ENCODE data around the gene PPP2R2C.

The PPP2R2C gene

DNA sequence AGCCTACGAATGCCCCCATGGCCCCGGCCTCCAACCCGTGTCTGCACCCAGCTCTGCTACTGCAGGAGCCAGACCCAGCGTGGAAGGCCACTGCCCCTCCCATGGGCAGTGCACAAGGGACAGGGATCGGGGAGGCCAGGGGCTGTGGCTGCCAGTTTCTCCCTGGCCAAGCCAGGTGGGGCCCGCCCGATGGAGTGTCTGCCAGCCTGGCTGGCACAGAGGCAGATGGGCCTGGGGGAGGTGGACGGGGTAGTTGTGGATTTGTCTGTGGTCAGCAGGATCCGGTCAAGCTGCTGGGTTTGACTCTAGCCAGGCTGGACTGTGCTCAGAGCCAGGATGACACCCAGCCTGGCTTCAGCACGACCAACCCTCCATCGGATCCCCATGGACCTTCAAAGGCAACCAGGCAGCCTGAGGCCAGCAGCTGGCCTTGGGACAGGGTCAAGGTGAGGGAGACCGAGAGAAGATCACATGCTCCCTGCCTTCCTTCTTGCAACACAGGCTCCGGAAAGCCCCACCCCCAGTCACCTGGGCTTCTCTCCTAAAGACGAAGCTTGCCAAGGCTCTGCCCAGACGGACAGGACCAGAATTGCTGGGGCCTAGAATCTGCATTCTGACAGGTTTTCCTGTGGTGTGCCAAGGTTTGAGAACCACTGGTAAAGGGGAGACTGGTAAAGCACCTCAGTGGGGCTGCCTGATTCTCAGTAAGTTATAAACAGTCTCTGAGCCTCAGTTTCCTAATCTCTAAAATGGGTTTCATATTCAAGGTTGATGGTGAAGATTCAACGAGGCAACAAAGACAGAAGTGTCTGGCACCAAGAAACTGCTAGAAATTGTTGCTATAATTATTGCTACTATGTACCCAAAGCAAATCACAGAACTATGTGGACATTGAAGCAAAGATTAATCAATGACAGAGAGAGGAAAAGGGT is 78.6 kb downstream of the PPP2R2C start:
- no peak for FAIRE-seq

GRCh38 chr4:6393066-6393465 is 79.3 kb downstream of the PPP2R2C start:
- FAIRE-seq, result no peak

- no peak for FAIRE-seq
Observed at GRCh38 chr4:6392407-6392806, 80.0 kb downstream of the PPP2R2C start.

- no peak for FAIRE-seq
Observed at GRCh38 chr4:6391852-6392188, 80.6 kb downstream of the PPP2R2C start.

DNA sequence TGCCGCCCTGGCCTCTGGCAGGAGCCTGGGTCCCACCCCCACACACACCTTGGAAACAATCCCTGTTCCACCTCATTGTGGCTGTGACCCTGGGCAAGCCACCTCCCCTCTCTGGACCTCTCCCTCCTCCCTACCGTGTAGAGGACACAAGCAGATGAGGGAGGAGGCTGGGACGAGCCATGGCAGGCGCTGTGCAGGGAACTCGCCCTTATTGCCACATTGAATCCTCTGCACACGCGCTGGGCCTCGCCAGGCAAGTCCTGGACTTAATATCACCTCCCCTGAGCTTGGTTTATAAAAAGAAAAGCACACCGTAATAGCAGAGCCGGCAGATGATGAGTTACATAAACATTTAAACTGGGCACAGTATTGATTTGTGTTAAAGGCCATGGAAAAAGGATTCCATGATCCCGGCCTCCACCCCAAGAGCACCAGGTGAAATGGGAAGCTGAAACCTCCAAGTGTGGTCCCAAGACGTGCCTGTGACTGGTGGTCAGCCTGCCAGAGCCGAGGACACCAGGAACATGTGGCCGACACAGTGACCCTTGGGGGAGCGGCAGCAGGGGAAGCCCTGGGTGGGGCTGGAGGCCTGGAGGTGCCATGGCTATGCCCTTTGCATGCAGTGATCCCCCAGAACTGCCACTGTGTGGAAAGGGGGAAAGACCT is 81.1 kb downstream of the PPP2R2C start:
- FAIRE-seq, result no peak

DNA sequence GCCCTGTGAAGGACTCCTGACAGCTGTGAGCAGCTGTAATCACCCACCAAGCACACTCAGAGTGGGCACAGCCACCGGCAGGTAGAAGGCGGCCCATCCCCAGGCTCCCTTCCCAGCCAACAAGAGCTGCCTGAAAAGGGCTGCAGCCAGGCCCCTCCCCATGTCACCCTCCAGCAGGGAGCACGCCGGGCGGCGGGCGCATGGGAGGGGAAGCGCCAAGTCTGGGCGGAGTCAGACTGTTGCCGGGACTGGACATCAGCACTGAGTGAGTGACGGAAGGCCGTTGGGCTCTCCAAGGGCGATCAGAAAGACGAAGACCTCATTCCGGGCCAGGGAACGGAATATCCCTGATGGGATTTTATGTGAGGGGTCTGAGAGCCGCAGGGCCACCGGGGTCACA is 82.1 kb downstream of the PPP2R2C start:
- FAIRE-seq, result no peak

GRCh38 chr4:6389142-6389825 is 83.1 kb downstream of the PPP2R2C start:
- no peak for FAIRE-seq

DNA sequence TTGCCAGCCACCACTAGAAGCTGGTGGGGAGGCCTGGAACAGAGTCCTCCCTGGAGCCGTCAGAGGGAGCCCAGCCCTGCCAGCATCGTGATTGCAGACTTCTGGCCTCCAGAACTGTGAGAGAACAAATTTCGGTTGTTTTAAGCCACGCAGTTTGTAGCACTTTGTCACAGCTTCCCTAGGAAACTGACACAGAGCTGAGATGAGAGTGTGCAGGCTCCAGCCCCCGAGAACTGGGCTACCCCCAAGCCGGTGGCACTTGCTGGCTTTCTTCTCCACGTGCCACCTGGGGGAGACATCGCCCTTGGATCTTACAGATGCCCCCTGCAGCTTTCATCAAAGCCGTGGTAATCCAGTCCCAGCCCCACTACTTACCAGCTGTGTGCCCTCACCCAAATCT is 83.7 kb downstream of the PPP2R2C start:
- no peak for FAIRE-seq

DNA sequence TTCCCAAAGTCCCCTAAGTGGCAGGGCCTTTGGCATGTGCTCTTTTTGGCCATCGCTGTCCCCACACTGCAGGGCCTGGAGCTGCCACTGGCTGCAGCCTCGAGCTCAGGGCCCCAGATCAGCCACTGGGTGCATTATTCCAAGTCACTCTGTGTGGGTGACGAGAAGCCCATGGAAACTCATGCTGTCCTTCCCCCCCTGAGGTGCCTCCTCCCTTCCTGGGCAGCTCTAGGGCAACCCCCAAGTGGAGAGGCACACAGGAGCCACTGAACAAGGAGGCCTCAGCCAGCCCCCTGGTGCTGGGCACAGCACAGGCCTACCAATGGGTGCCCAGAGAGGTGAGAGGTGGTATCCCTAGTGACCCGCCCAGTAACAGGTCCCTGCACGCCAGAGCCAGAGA is 84.5 kb downstream of the PPP2R2C start:
- FAIRE-seq, result no peak

DNA sequence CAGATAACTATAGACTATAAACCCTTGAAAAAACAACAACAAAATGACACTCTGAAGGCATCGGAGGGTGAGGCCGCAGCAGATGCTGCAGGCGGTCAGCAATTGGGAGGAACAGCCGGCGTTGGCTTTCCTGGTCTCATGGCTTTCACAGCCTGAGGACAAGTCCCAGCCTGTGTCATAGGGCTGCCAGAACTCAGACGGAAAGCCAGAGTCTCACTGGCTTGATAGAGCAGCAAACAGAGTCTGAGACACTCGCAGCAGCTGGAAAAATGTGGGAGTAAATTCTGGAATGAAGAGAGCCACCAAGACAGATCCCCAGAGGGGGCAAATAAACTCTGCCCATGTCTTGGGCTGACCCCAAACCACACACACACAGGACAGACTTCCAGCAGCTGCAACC is 86.3 kb downstream of the PPP2R2C start:
- no peak for FAIRE-seq

GRCh38 chr4:6385288-6385687 is 87.1 kb downstream of the PPP2R2C start:
- no peak for FAIRE-seq

DNA sequence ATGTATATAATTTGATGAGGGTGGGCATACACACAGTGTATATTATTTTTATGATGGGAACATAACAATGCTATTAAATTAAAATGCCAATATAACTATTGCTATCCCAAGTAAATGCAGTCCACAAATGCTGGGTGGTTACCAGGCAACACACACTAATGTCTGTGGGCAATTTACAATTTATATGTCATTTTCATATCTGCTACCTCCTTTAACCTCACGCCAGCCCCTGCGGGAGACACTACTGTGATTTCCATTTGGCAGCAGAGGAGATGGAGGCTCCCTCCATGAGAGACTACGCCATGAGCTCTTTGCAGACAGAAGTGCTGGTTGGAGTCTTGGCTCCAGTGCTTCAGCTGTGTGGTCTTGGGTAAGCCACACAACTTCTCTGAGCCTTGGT is 87.9 kb downstream of the PPP2R2C start:
- FAIRE-seq, result no peak

GRCh38 chr4:6383929-6384328 is 88.5 kb downstream of the PPP2R2C start:
- FAIRE-seq, result no peak

GRCh38 chr4:6383009-6383404 is 89.4 kb downstream of the PPP2R2C start:
- FAIRE-seq, result no peak

DNA sequence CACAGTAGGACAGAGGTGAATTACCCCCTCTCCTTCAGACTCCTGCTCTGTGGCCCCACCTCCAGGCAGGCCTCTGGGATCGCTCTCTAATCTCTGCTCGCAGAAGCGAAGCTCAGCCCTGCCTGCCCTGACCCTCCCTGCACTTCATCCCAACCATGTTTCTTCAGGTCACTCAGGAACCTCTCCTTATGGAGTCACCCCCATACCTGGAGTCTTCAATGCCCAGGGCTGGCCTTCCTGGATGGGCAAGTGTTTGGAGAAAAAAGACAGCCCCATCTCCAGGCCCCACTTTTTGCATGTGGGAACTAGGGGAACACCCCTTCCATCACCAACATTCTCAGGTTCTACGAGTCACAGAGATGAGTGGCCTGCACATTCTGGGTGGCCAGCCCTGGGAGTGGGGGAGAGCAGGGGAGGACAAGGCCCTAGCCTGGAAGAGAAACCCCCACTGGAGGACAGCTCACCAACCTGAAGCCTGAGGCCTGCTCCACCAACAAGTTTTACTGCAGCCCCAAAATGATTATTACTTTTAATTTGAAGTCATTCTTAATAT is 90.8 kb downstream of the PPP2R2C start:
- FAIRE-seq, result no peak

GRCh38 chr4:6380746-6381410 is 91.5 kb downstream of the PPP2R2C start:
- no peak for FAIRE-seq

DNA sequence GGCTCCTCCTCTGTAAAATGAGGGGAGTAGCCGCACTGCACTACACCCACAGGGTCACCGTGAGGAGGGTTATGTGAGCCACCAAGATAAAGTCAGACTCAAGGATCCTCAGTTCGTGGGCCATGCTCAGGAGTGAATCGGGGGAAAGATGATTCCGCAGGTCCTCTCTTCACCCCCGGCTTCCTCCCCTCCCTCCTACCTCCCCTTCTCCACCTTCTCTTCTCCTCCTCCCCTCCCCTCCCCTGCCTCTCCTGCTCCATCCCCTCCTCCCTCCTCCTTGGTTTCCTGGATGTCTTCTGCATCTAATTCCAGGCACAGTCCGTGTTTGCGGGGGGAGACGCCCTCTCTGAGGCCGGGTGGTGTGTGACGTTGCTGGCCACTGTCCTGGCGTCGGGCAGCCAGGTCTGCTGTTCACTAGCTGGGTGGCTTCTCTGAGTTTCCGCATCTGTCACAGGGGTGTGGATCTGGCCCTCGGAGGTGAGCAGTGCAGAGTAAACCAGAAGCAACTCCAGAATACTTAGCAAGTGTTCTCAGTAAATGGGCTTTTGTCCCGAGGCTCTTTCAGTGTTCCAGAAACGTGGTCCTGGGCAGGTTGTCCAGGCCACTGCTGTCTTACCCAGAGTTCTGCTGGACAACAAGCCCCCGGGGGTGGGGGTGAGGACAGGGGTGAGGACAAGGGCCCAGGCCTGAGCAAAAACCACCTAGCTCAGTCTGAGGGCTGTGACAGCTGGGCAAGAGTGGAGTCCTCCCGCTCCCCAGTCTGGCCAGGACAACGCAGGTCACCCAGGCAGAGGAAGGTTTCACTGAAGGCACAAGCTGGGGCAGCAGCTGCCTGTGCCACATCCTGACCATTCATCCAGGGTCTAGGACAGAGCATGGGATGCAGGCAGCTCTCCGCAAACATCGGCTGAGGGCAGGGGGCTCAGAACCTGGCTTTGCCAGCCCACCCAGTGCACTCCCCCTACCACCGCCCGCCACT is 92.4 kb downstream of the PPP2R2C start:
- no peak for FAIRE-seq

DNA sequence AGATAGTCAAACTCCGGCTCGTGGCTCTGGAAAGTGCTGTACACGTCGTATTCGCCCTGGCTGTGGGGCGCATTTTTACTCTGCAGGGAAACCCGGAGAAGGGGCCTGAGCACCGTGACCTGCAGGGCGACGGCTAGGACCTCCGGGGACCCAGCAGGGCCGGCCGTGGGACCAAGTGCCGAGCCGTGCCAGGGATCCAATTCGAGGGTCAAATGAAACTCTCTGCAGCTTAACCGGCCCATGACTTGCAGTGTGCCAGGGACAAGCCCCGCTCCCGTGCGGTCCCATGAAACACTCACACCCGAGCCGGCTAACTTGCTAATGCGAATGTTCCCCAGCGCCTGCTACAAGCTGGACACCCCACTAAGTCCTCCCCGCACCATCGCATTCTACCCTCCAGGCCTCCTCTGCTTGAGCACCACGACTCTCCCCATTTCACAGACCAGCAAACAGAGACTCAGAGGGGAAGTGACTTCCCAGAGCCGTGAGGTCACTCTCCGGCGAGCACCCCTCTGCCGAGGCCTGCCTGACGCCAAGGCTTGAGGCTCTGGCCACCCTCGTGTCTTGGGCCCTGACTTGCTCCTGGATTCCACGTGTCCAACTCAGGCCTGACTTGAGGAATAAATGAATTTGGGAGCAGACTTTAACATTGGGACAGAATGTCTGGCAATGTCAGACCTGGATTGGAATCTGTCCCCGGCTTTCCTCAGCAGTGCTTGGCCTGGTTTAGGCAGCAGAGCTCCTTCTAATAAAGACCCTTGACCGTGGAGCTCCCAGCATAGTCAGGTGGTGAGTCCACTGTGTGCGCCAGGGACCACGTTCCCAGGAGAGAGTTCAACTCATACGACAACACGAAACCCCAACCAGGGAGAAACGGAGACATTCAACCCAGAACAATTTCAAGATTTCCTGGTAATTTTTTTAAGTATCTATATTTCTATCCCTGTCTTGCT is 93.6 kb downstream of the PPP2R2C start:
- FAIRE-seq, result no peak

DNA sequence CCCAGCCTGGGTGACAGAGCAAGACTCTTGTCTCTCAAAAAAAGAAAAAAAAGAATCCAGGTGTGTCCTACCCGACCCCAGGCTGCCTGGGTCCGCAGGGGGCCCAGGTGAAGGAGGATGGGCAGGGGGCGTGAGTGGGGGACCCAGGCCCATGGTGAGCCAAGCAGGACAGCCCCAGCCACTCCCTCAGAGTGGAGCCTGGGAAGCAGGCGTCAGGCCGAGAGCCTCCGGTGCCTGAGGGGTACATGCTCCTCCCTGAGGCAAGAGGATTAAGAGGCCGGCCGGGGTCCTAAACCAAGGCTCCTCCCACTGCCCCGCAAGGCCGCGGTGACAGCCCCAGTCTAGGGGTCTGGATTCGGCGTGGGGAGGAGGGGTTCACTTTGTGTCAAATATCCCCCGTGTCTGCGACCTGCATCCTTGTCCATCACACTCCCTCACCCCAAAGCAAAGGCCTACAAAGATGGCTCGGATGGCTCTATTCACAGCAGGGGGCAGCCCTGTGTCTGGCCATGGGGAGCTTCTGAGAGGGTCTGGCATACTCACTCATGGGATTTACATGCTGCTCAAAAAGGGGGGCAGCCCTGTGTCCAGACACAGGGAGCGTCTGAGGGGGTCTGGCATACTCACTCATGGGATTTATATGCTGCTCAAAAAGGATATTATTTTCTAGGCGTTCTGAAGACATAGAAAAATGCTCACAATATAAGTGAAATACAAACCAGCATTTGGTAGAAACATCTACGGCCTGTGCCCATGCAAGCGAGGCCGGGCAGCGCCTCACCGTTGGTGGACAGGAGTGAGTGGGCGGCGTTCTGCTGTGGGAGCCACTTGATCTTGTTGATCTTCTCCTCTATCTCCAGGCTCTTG is 94.6 kb downstream of the PPP2R2C start:
- FAIRE-seq, result no peak

All from TTC549 (cell line).